PC-3 (cell line): ENCODE measurements around the gene NECAB2.

Experiments used
- CTCF ChIP-seq: fragments of 300-600 bp; sonication (generic); conservative IDR thresholded peaks from 2 replicates; pipeline ENCODE4 v1.5.1; 2017; ENCODE audit warnings: antibody characterized with exemption, low read depth, mild to moderate bottlenecking, low read length
- EZH2phosphoT487 ChIP-seq: fragments of 300-600 bp; sonication (generic); IDR thresholded peaks from 2 replicates; pipeline ENCODE4 v1.6.1; 2018; ENCODE audit warnings: mild to moderate bottlenecking, antibody characterized with exemption, low read length, borderline replicate concordance

- TF ChIP-seq CTCF (no peak), EZH2phosphoT487 (no peak)
These were observed 48.4 kb downstream of the NECAB2 start for GRCh38 chr16:84016477-84016876.
